K562 treated with DMSO at 1 percent for 48 hours (cell line): Measurements from ENCODE around the gene SESN1. TPM values are rescaled to one million over a fixed set of nuclear protein-coding genes. Genes with fewer than 3 reads are reported as not detected.

ENCODE experiments used
- total RNA-seq: library from RNA; unstranded; fragments of 300-600 nt; gene quantifications from 2 replicates; pipeline ENCODE4 v1.2.3, GENCODE V29; 2022; ENCODE audit warnings: low replicate concordance; ENCODE audit errors: extremely low read depth

The SESN1 gene
- total RNA-seq, result not detected in 2 replicates

DNA sequence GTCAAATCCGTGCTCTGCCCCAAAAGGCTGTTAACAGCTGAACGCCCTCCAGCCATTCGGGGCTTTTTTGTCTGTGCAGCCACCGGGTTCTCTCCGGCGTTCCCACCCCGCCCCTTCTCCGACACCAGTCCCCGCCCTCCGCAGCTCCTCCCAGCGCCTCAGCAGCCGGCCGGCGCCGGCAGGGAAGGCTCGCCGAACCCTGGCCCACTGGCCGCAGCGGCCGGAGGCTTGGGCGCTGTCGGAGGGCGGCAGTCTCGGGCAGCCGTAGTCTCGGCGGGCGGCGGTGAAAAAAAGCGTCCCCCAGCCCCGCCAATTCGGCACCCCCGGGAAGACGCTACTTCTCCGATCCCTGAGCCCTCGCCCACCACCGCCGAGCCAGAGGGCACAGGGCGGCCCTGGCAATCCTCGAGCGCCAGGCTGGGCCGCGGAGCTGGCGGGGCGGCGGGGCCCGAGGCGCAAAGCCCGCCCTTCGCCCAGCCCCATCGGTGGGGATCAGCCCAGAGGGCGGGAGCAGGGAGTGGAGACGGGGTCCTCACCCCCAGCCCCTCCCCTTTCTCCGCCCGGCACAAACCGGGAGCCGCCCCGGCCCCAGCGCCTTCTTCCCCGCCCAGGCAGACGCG is at the start of gene SESN1:
TSS of gene SESN1 (minus strand) at position 431 of the 620 bp plus-strand sequence. CDS start 773 bp downstream, outside the sequence.

GRCh38 chr6:109095036-109095834 is 589 bp upstream of the SESN1 start, which contains the start of gene CEP57L1:
Gene CEP57L1, plus strand, starts transcription at chr6:109095507. Its CDS starts 49,715 bp downstream, at chr6:109145222.

Other genes starting within 250 kb of the SESN1 start
- not detected in 2 replicates for gene ARMC2, start 246.4 kb downstream of the SESN1 start, total RNA-seq
- not detected in 2 replicates for gene CEP57L1, start 661 bp upstream of the SESN1 start, total RNA-seq